ELR (cell line): ENCODE data around the gene NCKAP1.
"Not testable (repeated sequence)": the region's sequence is repeated elsewhere in the genome, so short reads cannot be mapped to it uniquely, and the experiment has no call there.

ENCODE experiments used
- DNase-seq: peaks from one replicate; pipeline ENCODE4 v3.0.0-alpha.2; 2015; ENCODE audit warnings: low read depth

Gene NCKAP1

DNA sequence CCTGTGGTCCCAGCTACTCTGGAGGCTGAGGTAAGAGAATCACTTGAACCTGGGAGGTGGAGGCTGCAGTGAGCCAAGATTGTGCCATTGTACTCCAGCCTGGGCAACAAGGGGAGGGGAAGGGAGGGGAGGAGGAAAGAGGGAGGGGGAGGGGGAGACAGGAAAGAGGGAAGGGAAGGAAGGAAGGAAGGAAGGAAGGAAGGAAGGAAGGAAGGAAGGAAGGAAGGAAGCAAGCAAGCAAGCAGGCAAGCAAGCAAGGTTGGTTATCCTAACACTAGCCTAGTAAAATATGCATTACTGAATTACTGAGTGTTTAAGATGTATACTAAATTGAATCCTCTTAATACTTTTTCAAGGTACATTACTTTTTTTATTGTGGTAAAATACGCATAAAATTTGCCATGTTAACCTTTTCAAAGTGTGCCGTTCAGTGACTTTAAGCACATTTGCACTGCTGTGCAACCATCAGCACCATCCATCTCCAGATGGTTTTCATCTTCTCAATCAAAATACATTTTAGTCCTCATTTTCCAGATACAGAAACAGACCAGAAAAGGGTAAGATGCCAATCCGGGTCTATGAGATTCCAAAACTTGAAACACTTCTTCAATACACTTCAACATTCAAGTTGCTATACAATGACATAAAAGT, 28.9 kb downstream of the NCKAP1 start:
- DNase-seq: no peak

- no peak for DNase-seq
These were observed 36.3 kb downstream of the NCKAP1 start for GRCh38 chr2:183001948-183002347.

GRCh38 chr2:183000846-183001245, 37.4 kb downstream of the NCKAP1 start:
- no peak for DNase-seq

DNA sequence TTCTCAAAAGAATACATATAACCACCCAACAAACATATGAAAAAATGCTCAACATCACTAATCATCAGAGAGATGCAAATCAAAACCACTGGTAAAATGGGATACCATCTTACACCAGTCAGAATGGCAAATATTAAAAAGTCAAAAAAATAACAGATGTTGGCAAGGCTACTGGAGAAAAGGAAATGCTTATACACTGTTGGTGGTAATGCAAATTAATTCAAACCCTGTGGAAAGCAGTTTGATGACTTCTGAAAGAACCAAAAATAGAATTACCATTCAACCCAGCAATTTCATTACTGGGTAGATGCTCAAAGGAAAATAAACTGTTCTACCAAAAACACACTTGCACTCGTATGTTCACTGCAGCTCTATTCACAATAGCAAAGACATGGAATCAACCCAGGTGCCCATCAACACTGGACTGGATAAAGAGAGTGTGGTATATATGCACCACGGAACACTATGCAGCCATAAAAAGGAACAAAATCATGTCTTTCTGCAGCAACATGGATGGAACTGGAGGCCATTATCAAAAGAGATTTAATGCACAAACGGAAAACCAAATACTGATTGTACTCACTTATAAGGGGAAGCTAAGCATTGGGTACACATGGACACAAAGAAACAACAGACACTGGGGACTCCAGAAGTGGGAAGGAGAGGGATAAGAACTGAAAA, 38.8 kb downstream of the NCKAP1 start:
- DNase-seq: no peak

GRCh38 chr2:182994228-182994912, 43.9 kb downstream of the NCKAP1 start:
- DNase-seq: no peak

- DNase-seq: no peak
These were observed 55.3 kb downstream of the NCKAP1 start for GRCh38 chr2:182982941-182983340.

DNA sequence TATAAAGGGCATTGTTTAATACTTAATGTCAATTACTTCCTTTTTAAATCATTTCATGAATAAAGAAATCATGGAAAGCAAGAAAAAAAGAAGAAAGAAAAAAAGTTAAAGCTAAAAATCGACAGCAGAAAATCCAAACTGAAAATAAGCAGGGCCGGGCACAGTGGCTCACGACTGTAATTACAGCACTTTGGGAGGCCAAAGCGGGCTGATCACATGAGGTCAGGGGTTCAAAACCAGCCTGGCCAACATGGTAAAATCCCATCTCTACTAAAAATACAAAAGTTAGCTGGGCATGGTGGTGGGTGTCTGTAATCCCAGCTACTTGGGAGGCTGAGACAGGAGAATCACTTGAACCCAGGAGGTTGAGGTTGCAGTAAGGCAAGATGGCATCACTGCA, 56.8 kb downstream of the NCKAP1 start:
- peak; percentile 4 for DNase-seq

GRCh38 chr2:182980652-182981051, 57.6 kb downstream of the NCKAP1 start:
- DNase-seq: no peak

DNA sequence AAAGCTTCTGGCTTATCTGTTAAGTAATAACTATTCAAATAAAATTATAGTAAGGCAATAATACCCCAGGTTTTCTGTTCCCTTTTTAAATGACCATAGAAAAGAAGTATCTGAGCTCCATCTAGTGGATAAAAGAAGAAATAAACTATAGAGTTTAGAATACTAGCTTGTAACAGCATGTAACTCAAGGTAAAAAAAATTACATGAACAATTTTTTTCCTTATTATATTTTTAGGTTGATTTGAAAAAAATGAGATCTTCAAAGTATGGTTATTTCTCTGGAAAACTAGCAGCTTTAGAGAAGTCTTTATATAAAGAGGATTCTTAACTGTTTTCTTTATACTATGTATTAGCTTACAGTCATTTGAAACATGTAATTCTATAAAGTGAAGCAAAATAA, 58.1 kb downstream of the NCKAP1 start:
- DNase-seq: peak; percentile 80

DNA sequence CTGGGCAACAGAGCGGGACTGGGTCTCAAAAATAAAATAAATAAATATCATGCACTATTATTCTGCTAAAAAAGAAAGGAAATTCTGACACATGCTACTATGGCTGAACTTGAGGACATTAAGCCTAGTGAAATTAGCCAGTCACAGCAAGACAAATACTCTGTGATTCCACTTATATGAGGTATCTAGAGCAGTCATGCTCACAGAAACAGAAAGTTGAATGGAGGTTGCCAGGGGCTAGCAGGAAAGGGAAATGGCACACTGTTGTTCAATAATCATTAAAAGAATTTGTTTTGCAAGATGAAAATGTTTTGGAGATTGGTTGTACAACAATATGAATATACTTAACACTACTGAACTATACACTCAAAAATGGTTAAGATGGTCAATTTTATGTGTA, 60.8 kb downstream of the NCKAP1 start:
- no peak for DNase-seq

DNA sequence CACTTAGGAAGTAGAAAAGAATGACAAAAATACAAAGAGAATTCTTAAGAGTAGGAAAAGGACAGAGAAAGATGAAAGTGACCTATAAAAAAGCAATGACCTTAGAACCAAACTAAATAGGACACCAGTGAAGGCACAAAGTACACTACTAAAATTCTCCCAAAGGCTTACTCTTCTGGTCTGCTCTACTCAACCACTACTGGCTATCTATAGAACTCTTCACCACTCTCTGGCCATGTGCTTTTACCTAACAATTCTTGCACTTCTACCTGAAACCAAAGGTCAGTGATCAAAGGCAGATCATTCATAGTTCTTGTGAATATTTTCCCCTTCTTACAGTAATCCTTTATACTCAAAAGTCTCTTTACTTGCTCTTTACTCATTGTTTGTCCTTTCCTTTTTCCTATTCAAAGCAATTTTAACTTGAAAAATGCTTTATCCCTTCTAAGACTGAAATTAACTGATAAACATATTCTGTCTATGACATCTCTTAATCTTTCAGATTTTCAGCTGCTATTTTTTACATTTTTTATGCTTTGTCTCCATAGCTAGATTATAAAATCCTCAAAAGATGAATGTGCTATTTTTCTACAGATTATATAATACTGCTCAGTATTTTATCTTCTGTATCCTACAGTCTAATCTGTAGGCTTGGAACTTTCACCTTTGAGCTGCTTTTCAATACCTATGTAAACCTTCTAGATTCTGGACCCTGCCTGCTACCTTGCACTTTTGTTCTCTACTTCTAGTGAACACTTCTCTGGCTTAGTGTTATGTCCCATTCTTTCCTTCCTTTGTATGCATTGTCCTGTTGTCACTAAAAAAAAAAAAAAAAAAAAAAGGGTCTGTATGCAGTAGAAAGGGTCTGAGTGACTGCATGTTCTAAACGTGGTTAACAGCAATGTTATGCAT, 64.6 kb downstream of the NCKAP1 start:
- no peak for DNase-seq

GRCh38 chr2:182972548-182972942, 65.7 kb downstream of the NCKAP1 start:
- DNase-seq: no peak

DNA sequence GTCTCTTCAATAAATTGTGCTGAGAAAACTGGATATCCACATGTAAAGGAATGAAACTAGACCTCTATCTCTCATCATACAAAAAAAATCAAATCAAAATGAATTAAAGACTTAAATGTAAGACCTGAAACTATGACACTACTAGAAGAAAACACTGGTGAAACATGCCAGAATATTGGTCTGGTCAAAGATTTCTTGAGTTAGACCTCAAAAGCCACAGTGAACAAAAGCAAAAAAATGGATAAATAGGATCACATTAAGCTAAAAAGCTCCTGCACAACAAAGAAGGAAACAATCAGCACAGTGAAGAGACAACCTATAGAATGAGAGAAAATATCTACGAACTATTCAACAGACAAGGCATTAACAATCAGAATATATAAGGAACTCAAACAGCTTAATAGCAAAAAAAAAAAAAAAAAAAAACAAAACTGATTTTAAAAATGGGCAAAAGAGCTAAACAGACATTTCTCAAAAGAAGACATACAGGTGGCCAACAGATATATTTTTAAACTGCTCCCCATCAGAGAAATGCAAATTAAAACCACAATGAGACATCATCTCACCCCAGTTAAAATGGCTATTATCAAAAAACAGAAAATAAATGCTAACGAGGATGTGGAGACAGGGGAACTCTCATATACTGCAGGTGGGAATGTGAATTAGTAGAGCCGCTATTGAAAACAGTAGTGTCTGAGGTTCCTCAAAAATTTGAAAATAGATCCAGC, 66.3 kb downstream of the NCKAP1 start:
- DNase-seq: no peak

DNA sequence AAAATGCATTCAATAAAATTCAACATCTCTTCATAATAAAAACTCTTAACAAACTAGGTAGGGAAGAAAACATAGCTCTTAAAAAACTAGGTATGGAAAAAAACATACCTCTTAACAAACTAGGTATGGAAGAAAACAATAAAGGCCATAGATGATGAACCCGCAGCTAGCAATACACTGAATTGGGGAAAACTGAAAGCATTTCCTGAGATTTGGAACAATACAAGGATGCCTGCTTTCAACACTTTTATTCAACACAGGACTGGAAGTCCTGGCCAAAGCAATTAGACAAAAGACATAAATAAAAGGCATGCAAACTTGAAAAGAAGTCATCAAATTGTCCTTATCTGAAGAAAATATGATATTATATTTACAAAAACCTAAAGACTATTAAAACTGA, 67.8 kb downstream of the NCKAP1 start:
- no peak for DNase-seq

DNA sequence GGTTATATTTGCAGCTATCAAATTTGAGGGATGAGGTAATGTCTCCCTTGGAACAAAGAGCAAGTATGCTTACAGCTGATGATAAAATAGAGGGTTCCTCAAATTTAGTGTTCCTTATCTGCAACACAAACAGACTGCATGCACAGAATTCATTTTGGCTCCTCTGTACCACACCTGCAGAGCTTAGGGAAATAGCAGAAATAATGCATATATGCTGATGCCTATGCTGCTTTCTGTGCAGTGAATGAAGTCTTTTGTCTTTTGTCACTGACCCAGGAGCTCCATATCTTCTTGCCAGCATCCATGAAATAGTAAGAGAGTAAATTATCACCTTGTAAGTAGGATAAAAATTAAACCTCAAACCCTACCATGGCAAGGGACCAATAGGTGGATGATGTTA, 69.8 kb downstream of the NCKAP1 start:
- no peak for DNase-seq

DNA sequence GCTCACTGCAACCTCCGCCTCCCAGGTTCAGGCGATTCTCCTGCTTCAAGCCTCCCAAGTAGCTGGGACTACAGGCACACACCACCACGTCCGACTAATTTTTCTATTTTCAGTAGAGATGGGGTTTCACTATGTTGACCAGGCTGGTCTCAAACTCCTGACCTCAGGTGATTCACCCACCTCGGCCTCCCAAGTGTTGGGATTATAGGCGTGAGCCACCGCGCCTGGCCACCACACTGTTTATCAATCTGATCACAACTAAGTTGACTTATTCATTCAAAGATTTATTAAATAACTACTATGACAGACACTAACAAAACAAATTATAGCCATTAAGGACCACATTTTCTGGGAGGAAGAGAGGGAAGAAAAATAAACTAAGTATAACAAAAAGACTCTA, 71.9 kb downstream of the NCKAP1 start:
- not testable (repeated sequence) for DNase-seq

DNA sequence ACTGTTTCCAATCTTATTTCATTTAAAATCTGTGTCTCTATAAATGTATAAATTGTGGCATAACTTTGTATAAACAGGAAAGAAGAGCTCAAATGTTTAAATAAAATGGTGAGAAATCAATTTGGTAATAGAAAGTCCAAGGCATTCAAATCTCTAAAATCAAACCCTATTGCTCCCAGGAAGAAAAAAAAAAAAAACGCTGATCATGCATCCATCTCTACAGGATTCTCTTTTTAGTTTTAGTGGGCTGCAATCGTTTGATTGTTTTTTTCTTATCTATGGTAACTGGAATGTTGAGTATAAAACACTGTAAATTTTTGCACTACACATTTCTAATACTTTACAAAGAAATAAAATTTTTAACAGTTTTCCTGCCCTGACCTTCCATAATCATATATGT, 75.6 kb downstream of the NCKAP1 start:
- DNase-seq: no peak

- DNase-seq: not testable (repeated sequence)
These were observed 77.4 kb downstream of the NCKAP1 start for GRCh38 chr2:182960869-182961268.

- DNase-seq: no peak
These were observed 83.5 kb downstream of the NCKAP1 start for GRCh38 chr2:182954789-182955188.

GRCh38 chr2:182952741-182953450, 85.4 kb downstream of the NCKAP1 start:
- peak; percentile 83 for DNase-seq
